Measurements from ENCODE around the gene FGGY. TPM values are rescaled to one million over a fixed set of nuclear protein-coding genes. Genes with fewer than 3 reads are reported as not detected.

Gene FGGY
- total RNA-seq, 2 donors from 2014 or later, result 14.1 to 14.8 TPM

DNA sequence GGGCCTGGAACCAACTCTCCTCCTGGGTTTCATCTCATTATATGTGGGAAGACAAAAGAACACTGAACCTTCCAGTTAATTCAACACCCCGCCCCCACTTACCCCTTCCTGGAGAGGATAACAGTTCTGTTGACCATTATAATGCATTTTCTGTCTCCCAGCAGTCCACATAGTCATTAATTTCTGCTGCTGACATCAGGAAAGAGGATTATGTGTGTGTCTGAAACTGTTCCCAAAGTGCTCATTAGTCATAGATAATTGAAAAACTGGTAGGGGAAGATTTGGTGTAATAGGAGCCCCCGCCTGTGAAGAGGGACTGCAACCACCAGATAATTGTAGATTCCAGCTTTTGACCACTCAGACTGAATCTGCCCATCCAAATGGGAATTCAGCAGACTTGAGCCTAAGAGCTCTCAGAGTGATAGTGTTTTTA is 208.7 kb downstream of the FGGY start:
- Histone ChIP-seq H3K27me3 (ENCODE audit: control insufficient read depth, insufficient read depth, low read length, poor library complexity, severe bottlenecking) (no peaks in the 10 kb centered on the region), H3K4me1 (ENCODE audit: control insufficient read depth, insufficient read depth, low read length) (no peaks in the 10 kb centered on the region), H3K4me3 (ENCODE audit: low read length) (no peak overlapping the region), H3K9me3 (ENCODE audit: control insufficient read depth, low read length) (no peaks in the 10 kb centered on the region), H3K36me3 (ENCODE audit: control insufficient read depth, insufficient read depth, low read length) (no peaks in the 10 kb centered on the region), H3K27ac (ENCODE audit: low read depth, low read length) (no peak overlapping the region), H3K9ac (ENCODE audit: extremely low read depth, low read length, poor library complexity, severe bottlenecking) (no peak overlapping the region)
- H3K9me3 Mint-ChIP-seq, result no peaks in the 10 kb centered on the region
- no peaks in the 10 kb centered on the region for H3K27me3 Mint-ChIP-seq (ENCODE audit: insufficient read depth)
- TF ChIP-seq, protein P1, sequence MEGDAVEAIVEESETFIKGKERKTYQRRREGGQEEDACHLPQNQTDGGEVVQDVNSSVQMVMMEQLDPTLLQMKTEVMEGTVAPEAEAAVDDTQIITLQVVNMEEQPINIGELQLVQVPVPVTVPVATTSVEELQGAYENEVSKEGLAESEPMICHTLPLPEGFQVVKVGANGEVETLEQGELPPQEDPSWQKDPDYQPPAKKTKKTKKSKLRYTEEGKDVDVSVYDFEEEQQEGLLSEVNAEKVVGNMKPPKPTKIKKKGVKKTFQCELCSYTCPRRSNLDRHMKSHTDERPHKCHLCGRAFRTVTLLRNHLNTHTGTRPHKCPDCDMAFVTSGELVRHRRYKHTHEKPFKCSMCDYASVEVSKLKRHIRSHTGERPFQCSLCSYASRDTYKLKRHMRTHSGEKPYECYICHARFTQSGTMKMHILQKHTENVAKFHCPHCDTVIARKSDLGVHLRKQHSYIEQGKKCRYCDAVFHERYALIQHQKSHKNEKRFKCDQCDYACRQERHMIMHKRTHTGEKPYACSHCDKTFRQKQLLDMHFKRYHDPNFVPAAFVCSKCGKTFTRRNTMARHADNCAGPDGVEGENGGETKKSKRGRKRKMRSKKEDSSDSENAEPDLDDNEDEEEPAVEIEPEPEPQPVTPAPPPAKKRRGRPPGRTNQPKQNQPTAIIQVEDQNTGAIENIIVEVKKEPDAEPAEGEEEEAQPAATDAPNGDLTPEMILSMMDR (conservative IDR thresholded peaks at IDR 0.05), result no peak
- DNase-seq, result no peak
- WGBS, 2 experiments (ENCODE audit: insufficient coverage in 1 of 2, insufficient read length in 1 of 2), result 87 to 100% methylated on average over 1 to 2 of the region's 2 CpGs
- H3K36me3 Mint-ChIP-seq (ENCODE audit: low read depth), result no peaks in the 10 kb centered on the region
- H3K4me3 Mint-ChIP-seq, result no peak overlapping the region
- H3K4me1 Mint-ChIP-seq, result peaks cover 14% of the 10 kb centered on the region
- H3K27ac Mint-ChIP-seq, result no peak overlapping the region

- Histone ChIP-seq H3K27ac (ENCODE audit: low read depth, low read length) (no peak overlapping the region), H3K27me3 (ENCODE audit: control insufficient read depth, insufficient read depth, low read length, poor library complexity, severe bottlenecking) (no peaks in the 10 kb centered on the region), H3K9me3 (ENCODE audit: control insufficient read depth, low read length) (no peaks in the 10 kb centered on the region), H3K4me1 (ENCODE audit: control insufficient read depth, insufficient read depth, low read length) (no peaks in the 10 kb centered on the region), H3K4me3 (ENCODE audit: low read length) (no peak overlapping the region), H3K36me3 (ENCODE audit: control insufficient read depth, insufficient read depth, low read length) (no peaks in the 10 kb centered on the region), H3K9ac (ENCODE audit: extremely low read depth, low read length, poor library complexity, severe bottlenecking) (no peak overlapping the region)
- Mint-ChIP-seq H3K27ac (no peak overlapping the region), H3K4me1 (peaks cover 16% of the 10 kb centered on the region), H3K27me3 (ENCODE audit: insufficient read depth) (no peaks in the 10 kb centered on the region), H3K9me3 (no peaks in the 10 kb centered on the region), H3K36me3 (ENCODE audit: low read depth) (no peaks in the 10 kb centered on the region), H3K4me3 (no peak overlapping the region)
- WGBS, 2 experiments (ENCODE audit: insufficient coverage in 1 of 2, insufficient read length in 1 of 2), result 92 to 100% methylated on average over 3 of the region's 3 CpGs
- TF ChIP-seq, protein P1 (conservative IDR thresholded peaks at IDR 0.05), result no peak
- no peak for DNase-seq
Observed at GRCh38 chr1:59506952-59507351, 210.1 kb downstream of the FGGY start.

- Mint-ChIP-seq H3K36me3 (ENCODE audit: low read depth) (no peaks in the 10 kb centered on the region), H3K4me1 (peaks cover 17% of the 10 kb centered on the region), H3K9me3 (no peaks in the 10 kb centered on the region), H3K4me3 (no peak overlapping the region), H3K27ac (no peak overlapping the region), H3K27me3 (ENCODE audit: insufficient read depth) (no peaks in the 10 kb centered on the region)
- Histone ChIP-seq H3K4me3 (ENCODE audit: low read length) (no peak overlapping the region), H3K4me1 (ENCODE audit: control insufficient read depth, insufficient read depth, low read length) (no peaks in the 10 kb centered on the region), H3K27ac (ENCODE audit: low read depth, low read length) (no peak overlapping the region), H3K27me3 (ENCODE audit: control insufficient read depth, insufficient read depth, low read length, poor library complexity, severe bottlenecking) (no peaks in the 10 kb centered on the region), H3K9me3 (ENCODE audit: control insufficient read depth, low read length) (no peaks in the 10 kb centered on the region), H3K9ac (ENCODE audit: extremely low read depth, low read length, poor library complexity, severe bottlenecking) (no peak overlapping the region), H3K36me3 (ENCODE audit: control insufficient read depth, insufficient read depth, low read length) (no peaks in the 10 kb centered on the region)
- no peak for DNase-seq
- WGBS, 2 experiments (ENCODE audit: insufficient coverage in 1 of 2, insufficient read length in 1 of 2), result 83 to 94% methylated on average over 2 to 3 of the region's 3 CpGs
- TF ChIP-seq, protein P1 (conservative IDR thresholded peaks at IDR 0.05), result no peak
Observed at GRCh38 chr1:59509341-59509875, 212.5 kb downstream of the FGGY start.

Measured in endodermal cell (in vitro differentiated cells).